Naive B cell (primary cell): ENCODE measurements around the gene SORL1. TPM values are rescaled to one million over a fixed set of nuclear protein-coding genes. Genes with fewer than 3 reads are reported as not detected.
A peak's percentile ranks its signal among the peaks of the same experiment; 100 is the strongest.

Experiments
- ATAC-seq, 2 donors: fragments of 150-1000 bp; cut with Tn5 transposase; 2 replicates each; pipeline ENCODE4 v1.10.0; 2021; ENCODE audit warnings: low read depth in 2 of 2, mild to moderate bottlenecking in 2 of 2, moderate library complexity in 2 of 2
- DNase-seq: peaks from one replicate; pipeline ENCODE4 v3.0.0; 2022
- H3K27ac Mint-ChIP-seq, 6 donors: one replicate each; pipeline ENCODE4 v1.8.0; 2020 to 2022; ENCODE audit warnings: mild to moderate bottlenecking in 6 of 6, mixed read lengths in 6 of 6, moderate library complexity in 5 of 6, inconsistent platforms in 2 of 6
- H3K27me3 Mint-ChIP-seq, 3 donors: one replicate each; pipeline ENCODE4 v1.8.0; 2021 to 2022; ENCODE audit warnings: mixed read lengths in 3 of 3, mild to moderate bottlenecking in 1 of 3
- H3K36me3 Mint-ChIP-seq, 2 donors: one replicate each; pipeline ENCODE4 v1.8.0; 2020 to 2022; ENCODE audit warnings: mixed read lengths in 2 of 2, inconsistent platforms in 1 of 2, mild to moderate bottlenecking in 1 of 2
- H3K4me1 Mint-ChIP-seq, 3 donors: one replicate each; pipeline ENCODE4 v1.8.0; 2020 to 2022; ENCODE audit warnings: mixed read lengths in 3 of 3, inconsistent platforms in 1 of 3, mild to moderate bottlenecking in 1 of 3, moderate library complexity in 1 of 3
- H3K4me3 Mint-ChIP-seq, 8 donors: one replicate each; pipeline ENCODE4 v1.8.0; 2020 to 2022; ENCODE audit warnings: mild to moderate bottlenecking in 8 of 8, mixed read lengths in 8 of 8, moderate library complexity in 8 of 8, inconsistent platforms in 2 of 8
- H3K9me3 Mint-ChIP-seq, 7 donors: one replicate each; pipeline ENCODE4 v1.8.0; 2020 to 2022; ENCODE audit warnings: mixed read lengths in 7 of 7, mild to moderate bottlenecking in 5 of 7, inconsistent platforms in 2 of 7, moderate library complexity in 1 of 7
- polyA plus RNA-seq, 6 donors: library from polyadenylated mRNA; unstranded; fragments of 300-500 nt; fragmentation: Illumina TruSeq; gene quantifications; one replicate each; pipeline ENCODE4 v1.2.3, GENCODE V29; 2021; ENCODE audit warnings: low read depth in 6 of 6

The SORL1 gene
- polyA plus RNA-seq, 6 donors from 2014 or later = 61.7 to 102 (median 83.8) TPM

- Mint-ChIP-seq H3K27me3 (no peaks in the 10 kb centered on the region), H3K9me3 (no peaks in the 10 kb centered on the region), H3K36me3 (no peaks in the 10 kb centered on the region), H3K4me3 (peak overlapping the region; percentile 36 to 94 (median 76)), H3K27ac (peak overlapping the region in 5 of 6 donors; percentile 37 to 96 (median 91)), H3K4me1 (peaks cover 75 to 84% (median 81%) of the 10 kb centered on the region in 3 donors)
- ATAC-seq (no peak), DNase-seq (no peak)
These were observed 3.0 kb upstream of the SORL1 start for GRCh38 chr11:121449123-121449522.

GRCh38 chr11:121449626-121450025 is 2.5 kb upstream of the SORL1 start:
- DNase-seq (no peak), ATAC-seq (no peak)
- Mint-ChIP-seq H3K4me3 (peak overlapping the region in 7 of 8 donors; percentile 73 to 94 (median 78)), H3K27me3 (no peaks in the 10 kb centered on the region), H3K27ac (peak overlapping the region in 5 of 6 donors; percentile 37 to 96 (median 90)), H3K36me3 (no peaks in the 10 kb centered on the region), H3K4me1 (peaks cover 78 to 86% (median 85%) of the 10 kb centered on the region in 3 donors), H3K9me3 (no peaks in the 10 kb centered on the region)

GRCh38 chr11:121450401-121450800 is 1.7 kb upstream of the SORL1 start:
- Mint-ChIP-seq H3K27me3 (no peaks in the 10 kb centered on the region), H3K27ac (peak overlapping the region; percentile 21 to 96 (median 79)), H3K36me3 (no peaks in the 10 kb centered on the region), H3K9me3 (no peaks in the 10 kb centered on the region), H3K4me3 (peak overlapping the region; percentile 75 to 99 (median 96)), H3K4me1 (peaks cover 83 to 90% (median 89%) of the 10 kb centered on the region in 3 donors)
- DNase-seq = no peak
- no peak for ATAC-seq

- Mint-ChIP-seq H3K36me3 (no peaks in the 10 kb centered on the region), H3K4me3 (peak overlapping the region; percentile 75 to 99 (median 96)), H3K27me3 (no peaks in the 10 kb centered on the region), H3K27ac (peak overlapping the region; percentile 49 to 96 (median 93)), H3K4me1 (peaks cover 81 to 90% (median 87%) of the 10 kb centered on the region in 3 donors), H3K9me3 (no peaks in the 10 kb centered on the region)
- DNase-seq (peak; percentile 31), ATAC-seq (peak; percentile 3 to 10)
These were observed 732 bp upstream of the SORL1 start for GRCh38 chr11:121451178-121451985.

- peak within 1 kb of the TSS; percentile 92 to 100 (median 98) for H3K27ac Mint-ChIP-seq
- peak within 1 kb of the TSS; percentile 93 to 99 (median 98) for H3K4me3 Mint-ChIP-seq
- ATAC-seq (peak; percentile 69 to 71), DNase-seq (peak; percentile 58)
- no peaks in the 10 kb centered on the region for H3K27me3 Mint-ChIP-seq
- H3K9me3 Mint-ChIP-seq = no peaks in the 10 kb centered on the region
- peaks cover 76 to 87% (median 85%) of the 10 kb centered on the region in 3 donors for H3K4me1 Mint-ChIP-seq
- H3K36me3 Mint-ChIP-seq = peaks cover 0 to 1% of the 10 kb centered on the region in 2 donors
These were observed 566 bp downstream of the SORL1 start, which contains the start of gene SORL1-AS1 for GRCh38 chr11:121452609-121453150. TSS of gene SORL1-AS1 (minus strand) at chr11:121452967.

- no peaks in the 10 kb centered on the region for H3K9me3 Mint-ChIP-seq
- H3K27ac Mint-ChIP-seq = peak overlapping the region; percentile 79 to 100 (median 97)
- no peak for ATAC-seq
- no peaks in the 10 kb centered on the region for H3K27me3 Mint-ChIP-seq
- H3K4me1 Mint-ChIP-seq = peaks cover 73 to 83% (median 76%) of the 10 kb centered on the region in 3 donors
- no peak for DNase-seq
- peaks cover 0 to 4% of the 10 kb centered on the region in 2 donors for H3K36me3 Mint-ChIP-seq
- peak overlapping the region; percentile 93 to 99 (median 98) for H3K4me3 Mint-ChIP-seq
These were observed 1.6 kb downstream of the SORL1 start for GRCh38 chr11:121453589-121454299.

- peak overlapping the region in 3 of 8 donors; percentile 17 to 98 (median 94) for H3K4me3 Mint-ChIP-seq
- no peaks in the 10 kb centered on the region for H3K9me3 Mint-ChIP-seq
- ATAC-seq (no peak), DNase-seq (no peak)
- peak overlapping the region; percentile 79 to 100 (median 97) for H3K27ac Mint-ChIP-seq
- no peaks in the 10 kb centered on the region for H3K27me3 Mint-ChIP-seq
- H3K36me3 Mint-ChIP-seq = peaks cover 0 to 4% of the 10 kb centered on the region in 2 donors
- H3K4me1 Mint-ChIP-seq = peaks cover 68 to 81% (median 70%) of the 10 kb centered on the region in 3 donors
These were observed 3.0 kb downstream of the SORL1 start for GRCh38 chr11:121455115-121455514.

- no peaks in the 10 kb centered on the region for H3K9me3 Mint-ChIP-seq
- H3K27ac Mint-ChIP-seq = peak overlapping the region; percentile 4 to 96 (median 74)
- no peak for ATAC-seq
- H3K4me1 Mint-ChIP-seq = peaks cover 64 to 81% (median 70%) of the 10 kb centered on the region in 3 donors
- H3K4me3 Mint-ChIP-seq = peak overlapping the region in 2 of 8 donors; percentile 37 to 56
- peaks cover 0 to 4% of the 10 kb centered on the region in 2 donors for H3K36me3 Mint-ChIP-seq
- no peaks in the 10 kb centered on the region for H3K27me3 Mint-ChIP-seq
- no peak for DNase-seq
These were observed 4.0 kb downstream of the SORL1 start for GRCh38 chr11:121456151-121456550.

- peaks cover 0 to 4% of the 10 kb centered on the region in 2 donors for H3K36me3 Mint-ChIP-seq
- DNase-seq (no peak), ATAC-seq (no peak)
- no peaks in the 10 kb centered on the region for H3K27me3 Mint-ChIP-seq
- H3K27ac Mint-ChIP-seq = peak overlapping the region; percentile 60 to 96 (median 74)
- H3K4me1 Mint-ChIP-seq = peaks cover 65 to 81% (median 73%) of the 10 kb centered on the region in 3 donors
- peak overlapping the region in 2 of 8 donors; percentile 29 to 62 for H3K4me3 Mint-ChIP-seq
- H3K9me3 Mint-ChIP-seq = no peaks in the 10 kb centered on the region
These were observed 4.8 kb downstream of the SORL1 start for GRCh38 chr11:121456816-121457431.

GRCh38 chr11:121458551-121458950 is 6.4 kb downstream of the SORL1 start:
- Mint-ChIP-seq H3K4me3 (no peak overlapping the region), H3K27ac (peak overlapping the region in 1 of 6 donors; percentile 7)

GRCh38 chr11:121459413-121460017 is 7.4 kb downstream of the SORL1 start:
- no peaks in the 10 kb centered on the region for H3K27me3 Mint-ChIP-seq
- H3K9me3 Mint-ChIP-seq = no peaks in the 10 kb centered on the region
- H3K4me1 Mint-ChIP-seq = peaks cover 66 to 89% (median 77%) of the 10 kb centered on the region in 3 donors
- H3K27ac Mint-ChIP-seq = peak overlapping the region in 3 of 6 donors; percentile 33 to 59 (median 57)
- no peak for ATAC-seq
- H3K4me3 Mint-ChIP-seq = no peak overlapping the region
- DNase-seq = no peak
- peaks cover 0 to 4% of the 10 kb centered on the region in 2 donors for H3K36me3 Mint-ChIP-seq

More at GRCh38 chr11:121458551-121458950, 6.4 kb downstream of the SORL1 start:
- Mint-ChIP-seq H3K27me3 (no peaks in the 10 kb centered on the region), H3K36me3 (peaks cover 0 to 4% of the 10 kb centered on the region in 2 donors), H3K9me3 (no peaks in the 10 kb centered on the region), H3K4me1 (peaks cover 65 to 89% (median 77%) of the 10 kb centered on the region in 3 donors)
- no peak for DNase-seq
- no peak for ATAC-seq

GRCh38 chr11:121460941-121461514 is 8.9 kb downstream of the SORL1 start:
- Mint-ChIP-seq H3K9me3 (no peaks in the 10 kb centered on the region), H3K27ac (peak overlapping the region in 4 of 6 donors; percentile 57 to 76 (median 70)), H3K27me3 (no peaks in the 10 kb centered on the region), H3K4me3 (no peak overlapping the region), H3K4me1 (peaks cover 64 to 89% (median 75%) of the 10 kb centered on the region in 3 donors), H3K36me3 (peaks cover 0 to 4% of the 10 kb centered on the region in 2 donors)
- ATAC-seq (no peak), DNase-seq (no peak)
